Measurements from ENCODE around the gene CACNA1F.

- TF ChIP-seq, protein P1, sequence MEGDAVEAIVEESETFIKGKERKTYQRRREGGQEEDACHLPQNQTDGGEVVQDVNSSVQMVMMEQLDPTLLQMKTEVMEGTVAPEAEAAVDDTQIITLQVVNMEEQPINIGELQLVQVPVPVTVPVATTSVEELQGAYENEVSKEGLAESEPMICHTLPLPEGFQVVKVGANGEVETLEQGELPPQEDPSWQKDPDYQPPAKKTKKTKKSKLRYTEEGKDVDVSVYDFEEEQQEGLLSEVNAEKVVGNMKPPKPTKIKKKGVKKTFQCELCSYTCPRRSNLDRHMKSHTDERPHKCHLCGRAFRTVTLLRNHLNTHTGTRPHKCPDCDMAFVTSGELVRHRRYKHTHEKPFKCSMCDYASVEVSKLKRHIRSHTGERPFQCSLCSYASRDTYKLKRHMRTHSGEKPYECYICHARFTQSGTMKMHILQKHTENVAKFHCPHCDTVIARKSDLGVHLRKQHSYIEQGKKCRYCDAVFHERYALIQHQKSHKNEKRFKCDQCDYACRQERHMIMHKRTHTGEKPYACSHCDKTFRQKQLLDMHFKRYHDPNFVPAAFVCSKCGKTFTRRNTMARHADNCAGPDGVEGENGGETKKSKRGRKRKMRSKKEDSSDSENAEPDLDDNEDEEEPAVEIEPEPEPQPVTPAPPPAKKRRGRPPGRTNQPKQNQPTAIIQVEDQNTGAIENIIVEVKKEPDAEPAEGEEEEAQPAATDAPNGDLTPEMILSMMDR (conservative IDR thresholded peaks at IDR 0.05) = no peak
- TF ChIP-seq ZFX (IDR thresholded peaks at IDR 0.05) = no peak
These were observed 26.6 kb downstream of the CACNA1F start for GRCh38 chrX:49206543-49206942.
